ENCODE data around the gene SRPK1.

The SRPK1 gene

DNA sequence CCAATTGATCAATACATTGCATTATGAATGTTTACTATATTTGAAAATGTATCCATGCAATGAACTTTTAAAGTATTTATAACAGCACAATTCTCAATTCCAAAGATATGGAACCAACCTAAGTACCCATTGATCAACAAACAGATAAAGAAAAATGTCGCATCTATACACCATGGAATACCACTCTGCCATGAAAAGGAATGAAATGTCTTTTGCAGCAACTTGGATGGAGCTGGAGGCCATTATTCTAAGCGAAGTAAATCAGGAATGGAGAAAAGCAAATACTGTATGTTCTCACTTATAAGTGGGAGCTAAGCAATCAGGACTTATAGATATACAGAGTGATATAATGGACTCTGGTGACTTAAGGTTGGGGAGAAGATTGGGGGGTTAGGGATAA is 22.9 kb downstream of the SRPK1 start:
- DNase-seq (ENCODE audit: low spot score), result no peak

DNA sequence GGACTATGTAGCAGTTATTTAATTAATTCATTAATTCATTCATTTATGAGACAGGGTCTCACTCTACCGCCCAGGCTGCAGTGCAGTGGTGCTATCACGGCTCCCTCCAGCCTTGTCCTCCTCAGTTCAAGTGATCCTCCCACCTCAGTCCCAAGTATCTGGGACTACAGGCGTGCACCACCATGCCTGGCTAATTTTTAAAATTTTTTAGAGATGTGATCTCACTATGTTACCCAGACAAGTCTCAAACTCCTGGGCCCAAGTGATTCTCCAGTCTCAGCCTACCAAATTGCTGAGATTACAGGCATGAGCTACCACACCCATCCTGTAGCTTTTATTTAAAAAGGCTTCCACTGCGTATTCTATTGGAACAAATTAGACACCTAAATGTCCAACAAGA is 23.4 kb downstream of the SRPK1 start:
- no peak for DNase-seq (ENCODE audit: low spot score)

DNA sequence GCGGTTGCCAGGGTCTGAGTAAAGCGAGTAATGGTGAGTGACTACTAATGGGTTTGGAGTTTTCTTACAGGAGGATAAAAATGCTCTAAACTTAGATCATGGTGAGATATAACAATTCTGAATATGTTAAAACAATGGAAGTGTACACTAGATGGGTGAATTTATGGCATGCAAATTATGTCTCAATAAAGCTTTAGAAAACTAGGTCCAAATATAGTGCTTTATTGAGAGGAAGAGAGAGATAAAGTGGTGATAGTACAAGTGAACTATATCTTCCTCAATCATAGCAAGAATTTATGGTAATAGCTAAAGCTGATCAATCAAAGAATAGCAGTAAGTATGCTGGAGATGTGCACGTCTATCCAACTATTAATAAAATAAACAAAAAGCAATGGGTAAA is 23.9 kb downstream of the SRPK1 start:
- no peak for DNase-seq (ENCODE audit: low spot score)

DNA sequence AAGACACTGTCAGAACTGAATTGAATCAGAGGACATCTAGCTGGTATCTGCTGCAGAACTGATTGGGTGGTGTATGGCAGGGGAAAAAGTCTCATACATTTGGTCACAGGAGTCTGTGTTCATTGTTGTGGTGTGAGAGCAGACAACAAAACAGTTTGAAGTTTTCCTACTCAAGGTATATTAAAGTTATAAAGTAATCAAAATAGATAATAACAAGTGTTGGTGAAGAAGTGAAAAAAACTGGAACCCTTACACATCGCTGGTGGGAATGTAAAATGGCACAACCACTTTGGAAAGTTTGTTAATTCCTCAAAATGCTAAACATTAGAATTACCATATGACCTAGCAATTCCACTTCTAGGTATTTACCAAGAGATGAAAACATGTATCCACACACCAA is 24.7 kb downstream of the SRPK1 start:
- no peak for DNase-seq (ENCODE audit: low spot score)

DNA sequence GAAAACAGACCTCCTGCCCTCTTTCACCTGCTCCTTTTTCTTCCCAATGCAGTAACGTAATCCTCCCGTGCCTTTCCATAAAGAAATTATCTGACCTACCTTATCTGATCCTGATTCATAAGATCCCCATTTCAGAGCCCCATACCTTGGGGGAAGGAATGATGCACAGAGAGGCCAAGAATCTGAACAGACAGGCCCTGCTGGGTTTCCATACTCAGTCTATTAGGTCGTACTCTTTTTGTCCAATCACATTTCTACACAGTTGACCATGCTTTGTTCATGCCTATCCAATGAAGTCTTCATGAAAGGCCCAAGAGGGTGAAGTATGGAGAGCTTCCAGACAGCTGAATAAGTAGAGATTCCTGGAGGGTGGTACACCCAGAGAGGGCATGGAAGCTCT is 25.3 kb downstream of the SRPK1 start:
- DNase-seq (ENCODE audit: low spot score), result no peak

DNA sequence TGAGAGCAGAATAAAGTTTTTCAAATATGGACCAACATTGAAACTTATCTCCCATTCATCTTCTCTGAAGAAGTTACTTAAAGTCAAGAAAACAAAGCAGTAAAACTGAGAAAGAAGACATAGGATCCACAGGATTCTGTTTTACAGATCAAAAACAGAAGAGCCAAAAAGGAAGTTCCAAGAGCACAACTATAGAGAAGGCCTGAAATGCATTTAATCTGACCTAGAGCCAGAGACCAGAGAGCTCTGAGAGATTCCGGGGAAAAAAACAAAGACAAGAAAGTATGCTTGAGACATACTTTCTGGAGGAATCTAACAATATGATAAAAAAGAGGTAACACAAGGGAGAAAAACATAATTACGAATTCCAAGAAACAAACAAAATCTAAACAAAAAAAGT is 26.1 kb downstream of the SRPK1 start:
- no peak for DNase-seq (ENCODE audit: low spot score)

DNA sequence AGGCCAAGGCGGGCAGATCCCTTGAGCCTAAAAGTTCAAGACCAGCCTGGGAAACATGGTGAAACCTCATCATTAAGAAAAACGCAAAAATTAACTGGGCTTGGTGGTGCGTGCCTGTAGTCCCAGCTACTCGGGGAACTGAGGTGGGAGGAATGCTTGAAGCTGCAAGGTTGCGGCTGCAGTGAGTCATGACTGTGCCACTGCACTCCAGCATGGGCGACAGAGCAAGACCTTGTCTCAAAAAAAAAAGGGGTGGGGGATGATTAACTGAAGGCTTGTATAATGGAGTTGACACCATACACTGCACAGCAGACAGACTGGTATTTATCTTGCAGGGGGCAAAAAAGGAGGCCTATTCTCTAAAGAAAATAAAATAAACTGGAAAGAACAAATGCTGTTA is 27.7 kb downstream of the SRPK1 start:
- DNase-seq (ENCODE audit: low spot score), result no peak

DNA sequence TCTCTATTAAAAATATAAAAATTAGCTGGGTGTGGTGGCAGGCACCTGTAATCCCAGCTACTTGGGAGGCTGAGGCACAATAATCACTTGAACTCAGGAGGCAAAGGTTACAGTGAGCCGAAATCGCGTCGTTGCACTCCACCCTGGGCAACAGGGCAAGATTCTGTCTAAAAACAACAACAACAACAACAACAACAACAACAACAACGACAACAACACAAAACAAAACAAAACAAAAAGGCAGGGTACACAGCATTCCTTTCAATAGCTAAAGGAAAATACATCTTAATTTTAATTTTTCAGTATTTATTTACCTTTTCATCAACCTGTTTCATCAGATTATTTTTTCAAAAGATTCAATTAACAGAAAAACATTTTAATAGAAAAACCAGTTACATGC is 28.4 kb downstream of the SRPK1 start:
- no peak for DNase-seq (ENCODE audit: low spot score)

DNA sequence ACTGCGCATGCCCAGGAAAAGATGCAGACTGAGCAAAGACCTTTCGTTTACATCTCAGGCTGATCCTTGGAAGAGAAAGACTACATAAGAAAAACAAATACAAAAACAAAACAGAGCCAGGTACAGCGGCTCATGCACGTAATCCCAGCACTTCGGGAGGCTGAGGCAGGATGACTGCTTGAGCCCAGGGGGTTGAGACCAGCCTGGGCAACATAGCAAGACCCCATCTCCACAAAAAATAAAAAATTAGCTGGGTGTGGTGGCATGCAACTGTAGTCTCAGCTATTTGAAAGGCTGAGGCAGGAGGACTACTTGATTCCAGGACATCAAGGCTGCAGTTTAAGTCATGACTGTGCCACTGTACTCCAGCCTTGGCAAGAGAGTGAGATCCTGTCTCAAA is 41.7 kb downstream of the SRPK1 start:
- no peak for DNase-seq (ENCODE audit: low spot score)

DNA sequence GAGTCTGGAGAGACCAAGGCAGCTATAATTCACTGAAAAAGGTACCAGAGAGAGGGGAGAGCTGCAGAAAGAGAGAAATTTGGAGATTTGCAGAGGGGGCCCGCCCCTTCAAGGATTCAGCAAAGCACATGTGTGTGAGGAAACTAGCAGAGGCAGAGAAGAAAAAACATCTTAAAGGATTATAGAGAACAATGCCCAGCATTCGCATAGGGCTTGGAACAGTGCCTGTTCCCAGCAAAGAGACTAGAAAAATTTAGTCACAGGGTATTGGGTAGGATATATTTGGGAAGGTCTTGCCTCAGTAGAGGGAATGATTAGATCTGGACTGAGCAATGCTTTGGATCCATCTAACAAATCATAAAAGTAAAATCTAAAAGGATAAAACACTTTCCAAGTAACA is 44.0 kb downstream of the SRPK1 start:
- no peak for DNase-seq (ENCODE audit: low spot score)

DNA sequence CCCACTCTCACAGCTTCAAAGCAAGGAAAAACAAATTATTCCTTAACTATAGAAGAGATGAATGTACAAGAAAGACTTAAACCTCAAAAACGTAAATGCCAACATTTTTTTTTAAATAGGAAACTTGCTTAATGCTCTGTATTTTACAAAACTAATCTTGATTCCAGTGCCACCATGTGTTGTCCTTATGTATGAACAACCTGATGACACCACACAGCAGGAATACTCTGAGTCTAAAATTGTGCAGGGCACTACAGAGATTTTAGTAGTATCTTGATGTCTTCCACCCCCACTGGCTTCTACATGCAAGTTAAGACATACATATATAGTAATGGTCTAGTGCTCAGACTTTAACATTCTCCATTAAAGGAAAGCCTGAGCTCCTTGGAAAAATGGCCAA is 46.2 kb downstream of the SRPK1 start:
- DNase-seq (ENCODE audit: low spot score), result no peak

DNA sequence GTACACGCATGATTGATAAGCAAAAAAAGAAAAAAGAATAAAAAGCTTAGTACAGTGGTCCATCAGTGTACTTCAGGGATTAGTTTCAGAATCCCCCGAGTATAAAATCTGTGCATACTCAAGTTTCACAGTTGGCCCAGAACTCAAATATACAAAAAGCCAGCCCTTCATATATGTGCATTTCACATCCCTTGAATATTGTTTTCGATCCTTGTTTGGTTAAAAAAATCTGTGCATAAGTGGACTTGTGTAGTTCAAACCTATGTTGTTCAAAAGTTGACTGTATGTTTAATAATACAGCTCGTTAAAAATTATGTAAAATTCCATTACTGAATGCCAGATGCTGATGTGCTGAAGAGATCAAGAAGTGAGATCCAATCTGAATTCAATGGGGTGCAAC is 61.5 kb downstream of the SRPK1 start:
- no peak for DNase-seq (ENCODE audit: low spot score)

DNA sequence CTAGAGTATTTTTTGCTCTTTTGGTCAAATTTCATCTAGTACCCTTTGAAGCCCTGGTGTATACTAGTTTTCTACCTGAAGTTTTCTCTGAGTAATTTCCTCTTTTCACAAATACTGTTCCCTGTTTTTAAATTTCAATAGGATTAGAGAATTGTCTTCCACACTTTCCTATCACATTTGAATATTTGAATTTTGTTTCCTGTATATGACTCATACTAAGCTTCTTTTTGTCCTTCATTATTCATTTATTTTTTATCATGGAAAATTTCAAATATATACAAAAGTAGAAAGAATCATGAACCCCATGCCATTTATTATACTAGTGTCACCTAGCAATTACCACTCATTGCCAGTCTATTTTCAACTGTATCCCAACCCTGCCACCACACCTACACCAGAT is 63.0 kb downstream of the SRPK1 start:
- DNase-seq (ENCODE audit: low spot score), result no peak

DNA sequence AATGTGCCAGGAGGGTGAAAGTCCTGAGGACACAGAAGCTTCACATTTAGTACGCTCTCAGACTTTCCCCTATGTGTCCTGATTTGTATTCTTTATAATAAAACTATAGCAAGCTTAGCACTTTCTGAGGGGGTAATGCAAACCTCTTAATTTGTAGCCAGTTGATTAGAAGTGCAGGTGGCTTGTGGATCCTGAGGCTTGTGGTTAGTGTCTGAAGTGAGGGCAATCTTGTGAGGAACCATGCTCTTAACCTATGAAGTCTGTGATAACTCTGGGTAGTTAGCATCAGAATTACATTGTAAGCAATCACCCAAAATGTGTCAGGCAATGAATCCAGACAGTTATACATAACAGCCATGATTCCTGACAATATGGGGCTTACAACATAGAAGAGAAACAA is 64.6 kb downstream of the SRPK1 start:
- no peak for DNase-seq (ENCODE audit: low spot score)

DNA sequence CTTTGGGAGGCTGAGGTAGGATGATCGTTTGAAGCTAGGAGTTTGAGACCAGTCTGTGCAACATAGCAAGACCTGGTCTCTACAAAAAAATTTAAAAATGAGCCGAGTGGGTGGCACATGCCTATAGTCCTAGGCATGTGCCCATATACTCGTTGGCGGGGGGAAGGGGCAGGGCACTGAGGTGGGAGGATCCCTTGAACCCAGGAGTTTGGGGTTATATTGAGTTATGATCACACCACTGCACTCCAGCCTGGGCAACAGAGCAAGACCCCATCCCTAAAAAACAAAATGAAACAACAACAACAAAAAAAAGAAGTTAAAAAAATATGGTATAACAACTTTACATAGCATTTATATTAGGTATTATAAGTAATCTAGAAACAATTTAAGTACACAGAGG is 67.9 kb downstream of the SRPK1 start:
- DNase-seq (ENCODE audit: low spot score), result no peak

DNA sequence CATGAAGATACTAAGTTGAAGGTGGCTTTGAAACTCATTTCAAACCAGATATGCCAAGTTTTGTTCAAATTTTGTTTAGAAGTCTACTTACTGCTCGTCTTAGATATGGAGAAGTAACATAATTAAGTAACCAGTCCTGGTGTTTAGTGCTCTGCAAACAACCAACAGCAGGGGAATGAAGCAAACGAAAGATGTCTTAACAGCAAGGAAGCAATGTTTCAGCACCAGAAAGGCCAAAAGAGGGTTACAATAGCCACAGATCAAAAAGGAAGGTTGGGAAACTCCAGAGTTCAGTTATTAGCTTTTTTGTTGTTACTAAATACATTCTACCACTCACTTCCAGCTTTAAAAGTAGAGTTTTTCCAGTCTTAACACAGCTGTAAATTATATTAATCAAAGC is 70.7 kb downstream of the SRPK1 start:
- no peak for DNase-seq (ENCODE audit: low spot score)

DNA sequence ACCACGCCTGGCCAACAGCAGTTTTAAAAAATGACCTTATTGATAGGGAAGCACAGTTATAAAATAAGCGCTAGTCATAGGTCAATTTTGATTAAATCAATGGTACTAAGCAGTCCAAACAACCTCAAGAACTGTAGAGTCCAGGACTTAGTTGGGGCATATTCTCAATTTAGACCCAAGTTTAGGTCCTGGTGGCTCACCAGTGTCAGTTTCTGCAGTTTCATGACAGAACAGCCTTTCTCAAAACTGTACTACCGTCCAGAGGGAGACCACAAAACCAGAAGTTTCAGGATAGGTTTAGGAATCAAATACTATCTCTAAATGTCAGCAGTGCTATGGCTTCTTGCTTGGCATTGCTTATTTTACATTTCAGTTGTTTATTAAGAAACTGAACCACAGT is 76.6 kb downstream of the SRPK1 start:
- DNase-seq (ENCODE audit: low spot score), result no peak

DNA sequence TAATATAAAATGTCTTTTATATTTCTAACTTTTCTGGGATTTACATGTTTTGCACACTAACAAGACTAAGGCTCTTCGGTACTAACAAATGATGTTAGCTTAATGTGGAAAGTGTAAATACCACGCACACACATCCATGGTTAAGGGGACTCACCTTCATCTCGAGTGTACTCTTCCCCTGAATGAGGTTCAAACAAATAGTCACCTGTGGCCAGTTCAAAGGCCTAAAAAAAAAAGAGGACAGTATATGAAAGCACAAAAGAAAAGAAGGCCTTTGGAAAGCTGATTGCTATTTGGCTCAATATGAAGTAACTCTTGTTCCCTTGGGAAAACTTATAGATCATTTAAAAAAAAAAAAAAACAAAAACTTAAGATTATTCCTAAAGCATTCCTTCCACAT is 78.5 kb downstream of the SRPK1 start:
- no peak for DNase-seq (ENCODE audit: low spot score)

DNA sequence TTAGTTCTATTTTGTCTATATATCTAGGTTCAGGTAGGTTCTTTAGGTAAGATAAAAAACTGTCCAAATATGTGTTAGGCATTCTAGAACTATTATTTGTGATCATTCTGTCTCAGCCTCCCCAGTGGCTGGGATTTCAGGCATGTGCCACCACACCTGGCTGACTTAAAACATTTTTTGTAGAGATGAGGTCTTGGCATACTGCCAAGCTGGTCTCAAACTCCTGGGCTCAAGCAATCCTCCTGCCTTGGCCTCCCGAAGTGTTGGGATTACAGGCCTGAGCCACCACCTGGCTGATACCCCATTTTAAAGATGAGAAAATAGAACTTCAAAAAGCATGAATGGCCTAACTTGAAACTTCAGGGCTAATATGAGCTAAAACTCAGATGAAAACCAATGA is 81.9 kb downstream of the SRPK1 start:
- DNase-seq (ENCODE audit: low spot score), result no peak

DNA sequence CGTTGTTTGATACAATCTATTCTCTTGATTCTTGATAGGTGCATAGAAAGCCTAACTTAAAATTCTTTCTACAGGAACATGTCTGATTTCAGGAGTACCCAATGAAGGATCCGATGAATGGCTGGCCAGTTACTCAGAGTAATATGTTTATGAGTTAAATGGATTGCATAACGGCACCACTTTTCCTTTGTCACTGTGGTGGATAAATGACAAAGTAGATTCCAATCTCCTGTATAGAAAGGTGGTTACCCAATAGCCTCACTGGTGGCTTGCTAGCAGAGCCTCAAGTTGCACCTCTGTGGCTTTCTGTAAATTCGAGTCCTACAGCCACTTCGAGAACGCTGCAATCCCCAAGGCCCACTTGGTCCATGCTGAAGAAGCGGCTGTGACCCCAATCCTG is 87.4 kb downstream of the SRPK1 start:
- no peak for DNase-seq (ENCODE audit: low spot score)

DNA sequence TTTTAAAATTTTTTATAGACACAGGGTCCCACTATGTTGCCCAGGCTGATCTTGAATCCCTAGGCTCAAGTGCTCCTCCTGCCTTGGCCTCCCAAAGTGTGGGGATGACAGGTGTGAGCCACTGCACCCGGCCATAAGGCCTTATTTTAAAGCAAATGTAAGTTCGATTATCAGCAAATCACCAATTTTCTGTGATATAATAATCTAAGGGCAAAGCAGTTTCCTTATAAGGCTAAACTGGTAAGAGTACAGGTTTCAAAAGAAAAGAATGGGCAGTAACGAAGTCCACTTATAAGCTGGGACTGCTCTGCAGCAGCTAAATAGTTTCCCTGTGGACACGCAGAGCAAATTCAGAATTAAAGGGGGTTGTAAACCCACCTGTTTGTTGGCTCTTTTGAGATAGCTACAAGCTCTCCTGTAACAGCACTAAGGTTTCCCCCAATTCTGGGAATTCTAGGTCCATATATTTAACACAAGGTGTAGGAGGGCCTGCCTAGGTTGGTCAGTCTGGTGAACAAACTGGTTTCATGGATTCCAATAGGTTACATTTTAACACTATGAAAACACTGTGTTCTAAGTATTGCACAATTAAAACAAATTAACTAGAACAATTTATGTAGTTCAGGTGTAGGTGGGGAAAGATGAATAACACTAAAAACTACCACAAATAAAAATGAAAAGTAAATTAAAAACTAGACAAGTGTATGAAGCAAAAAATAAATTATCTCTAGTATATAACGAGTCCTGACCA is 89.5 kb downstream of the SRPK1 start:
- DNase-seq (ENCODE audit: low spot score), result no peak

DNA sequence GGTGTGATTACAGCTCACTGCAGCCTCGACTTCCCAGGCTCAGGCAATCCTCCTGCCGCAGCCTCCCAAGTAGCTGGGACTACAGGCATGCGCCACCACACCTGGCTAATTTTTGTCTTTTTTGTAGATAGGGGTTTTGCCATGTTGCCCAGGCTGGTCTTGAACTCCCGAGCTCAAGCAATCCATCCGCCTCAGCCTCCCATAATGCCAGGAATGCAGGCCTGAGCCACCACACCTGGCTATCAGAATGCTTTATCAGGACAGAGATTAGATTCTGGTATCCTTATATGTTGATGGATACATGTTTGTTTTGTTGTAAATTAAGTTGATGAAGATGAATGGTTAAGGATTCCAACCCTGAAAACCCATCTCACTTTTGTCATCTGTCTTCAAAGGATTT is 91.6 kb downstream of the SRPK1 start:
- DNase-seq (ENCODE audit: low spot score), result no peak

DNA sequence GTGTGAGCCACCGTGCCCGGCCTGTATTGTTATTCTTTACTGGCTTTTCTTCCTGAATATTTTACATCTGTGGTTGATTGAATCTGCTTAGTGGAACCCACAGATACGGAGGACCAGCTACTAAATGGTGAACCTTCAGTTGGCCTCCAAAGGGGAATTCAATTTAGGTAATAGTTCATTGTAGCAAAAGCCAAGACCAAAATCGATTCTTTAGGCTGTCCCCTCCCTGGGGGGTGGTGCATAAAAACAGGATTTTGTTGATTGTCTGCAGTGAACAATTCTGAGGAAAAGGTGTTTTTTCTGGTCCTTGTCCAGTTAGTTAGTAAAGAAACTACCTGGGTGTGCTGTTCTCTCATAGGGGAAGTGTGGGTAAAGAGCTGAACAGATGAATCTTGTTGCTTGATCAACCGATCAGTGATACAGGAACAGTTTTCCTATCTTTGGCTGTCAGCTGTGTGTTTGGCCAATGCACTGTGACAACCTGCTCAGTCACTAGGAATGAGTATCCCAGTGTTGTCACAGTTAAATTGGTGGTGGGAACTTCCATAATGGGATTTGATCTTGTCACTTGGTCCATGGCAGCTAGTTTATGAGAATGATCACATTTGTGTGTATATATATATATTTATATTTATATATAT is 96.2 kb downstream of the SRPK1 start:
- no peak for DNase-seq (ENCODE audit: low spot score)

DNA sequence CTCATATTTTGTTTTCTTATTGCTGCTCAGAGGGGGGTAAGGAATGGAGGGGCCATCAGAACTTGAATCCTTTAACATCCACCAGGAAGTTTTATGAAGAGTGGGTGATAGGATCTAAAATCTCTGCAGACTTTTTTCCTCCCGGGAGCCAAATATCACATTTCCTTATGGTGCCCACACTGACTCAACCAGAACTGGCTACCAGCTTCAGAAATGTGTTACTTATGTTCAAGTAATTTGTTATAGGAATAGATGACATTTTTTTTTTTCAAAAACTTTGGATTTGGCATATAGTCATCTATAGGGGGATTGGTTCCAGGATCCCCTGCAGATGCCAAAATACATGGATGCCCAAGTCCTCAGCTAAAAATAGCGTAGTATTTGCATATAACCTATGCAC is 97.3 kb downstream of the SRPK1 start:
- no peak for DNase-seq (ENCODE audit: low spot score)
